ENCODE data around the gene PDE4B. TPM values are rescaled to one million over a fixed set of nuclear protein-coding genes. Genes with fewer than 3 reads are reported as not detected.

PDE4B gene
- polyA plus RNA-seq, 1 experiment, result 20.6 TPM

DNA sequence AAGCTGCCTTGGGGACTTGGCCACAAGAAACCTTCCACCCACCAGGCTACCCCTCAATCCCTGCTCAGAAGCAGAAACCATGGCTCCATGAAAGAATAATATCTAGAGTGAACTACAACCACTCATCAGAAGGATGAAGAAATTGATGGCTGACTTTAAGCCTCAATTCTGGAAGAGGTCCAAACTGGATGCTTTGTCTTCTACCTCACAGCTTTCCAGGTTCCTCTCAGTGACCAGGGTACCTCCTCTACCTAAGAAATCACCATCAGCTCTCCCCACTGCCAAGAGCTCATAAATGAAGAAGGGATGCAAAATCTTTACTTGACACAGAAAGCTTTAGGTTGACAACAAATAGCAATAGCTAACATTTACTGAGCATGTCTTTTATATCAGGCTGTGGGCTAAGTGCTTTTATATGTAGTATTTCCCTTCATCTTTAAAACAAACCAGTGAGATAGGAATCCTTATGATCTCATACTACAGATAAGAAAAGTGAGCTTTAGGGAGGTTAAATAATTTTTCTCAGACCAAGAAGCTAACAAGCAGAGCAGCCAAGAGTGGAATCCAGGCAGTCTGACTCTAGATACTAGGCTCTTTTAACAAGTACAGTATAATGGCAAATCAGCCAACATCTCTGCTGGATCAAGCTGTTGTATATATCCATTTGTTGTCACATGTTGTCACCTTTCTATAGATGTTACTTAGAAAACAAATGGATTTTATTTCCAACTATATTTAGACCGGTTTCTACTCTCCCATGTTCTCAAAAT, 498.3 kb downstream of the PDE4B start:
- Histone ChIP-seq H3K36me3 (ENCODE audit: control insufficient read depth, insufficient read depth, low read length) (no peaks in the 10 kb centered on the region), H3K27me3 (ENCODE audit: control insufficient read depth, insufficient read depth, low read length) (no peaks in the 10 kb centered on the region), H3K4me3 (ENCODE audit: low read depth, low read length) (no peak overlapping the region)
- ChIA-PET CTCF (interaction anchor here (0.6 to 1.3 kb wide), 3 partner anchors 9 to 390 kb away, joined by 3 to 8 read pairs (median 3); no protein-coding TSS in a partner anchor), POLR2A (no interaction called here)
- TF ChIP-seq, protein P1, sequence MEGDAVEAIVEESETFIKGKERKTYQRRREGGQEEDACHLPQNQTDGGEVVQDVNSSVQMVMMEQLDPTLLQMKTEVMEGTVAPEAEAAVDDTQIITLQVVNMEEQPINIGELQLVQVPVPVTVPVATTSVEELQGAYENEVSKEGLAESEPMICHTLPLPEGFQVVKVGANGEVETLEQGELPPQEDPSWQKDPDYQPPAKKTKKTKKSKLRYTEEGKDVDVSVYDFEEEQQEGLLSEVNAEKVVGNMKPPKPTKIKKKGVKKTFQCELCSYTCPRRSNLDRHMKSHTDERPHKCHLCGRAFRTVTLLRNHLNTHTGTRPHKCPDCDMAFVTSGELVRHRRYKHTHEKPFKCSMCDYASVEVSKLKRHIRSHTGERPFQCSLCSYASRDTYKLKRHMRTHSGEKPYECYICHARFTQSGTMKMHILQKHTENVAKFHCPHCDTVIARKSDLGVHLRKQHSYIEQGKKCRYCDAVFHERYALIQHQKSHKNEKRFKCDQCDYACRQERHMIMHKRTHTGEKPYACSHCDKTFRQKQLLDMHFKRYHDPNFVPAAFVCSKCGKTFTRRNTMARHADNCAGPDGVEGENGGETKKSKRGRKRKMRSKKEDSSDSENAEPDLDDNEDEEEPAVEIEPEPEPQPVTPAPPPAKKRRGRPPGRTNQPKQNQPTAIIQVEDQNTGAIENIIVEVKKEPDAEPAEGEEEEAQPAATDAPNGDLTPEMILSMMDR (IDR thresholded peaks at IDR 0.05; ENCODE audit: insufficient read depth, low read depth, low read length), result no peak
- DNase-seq (ENCODE audit: low read depth), result no peak

DNA sequence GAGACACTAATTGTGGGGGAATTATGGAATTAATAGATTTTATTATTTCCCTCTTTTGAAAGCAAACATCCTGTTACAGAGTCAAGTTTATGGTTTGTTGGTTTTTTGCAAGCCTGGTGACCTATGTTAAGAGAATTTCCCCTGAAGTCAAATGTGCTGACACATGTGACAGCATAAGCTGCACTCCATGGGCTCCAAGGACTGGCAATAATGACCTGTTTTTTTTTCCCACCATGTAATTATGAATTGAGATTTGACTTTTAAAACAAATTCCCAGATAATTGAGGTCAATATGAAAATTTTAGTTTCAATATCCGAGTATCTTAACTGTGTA, 498.8 kb downstream of the PDE4B start:
- no peak for DNase-seq (ENCODE audit: low read depth)
- POLR2A ChIA-PET, result no interaction called here
- TF ChIP-seq, protein P1 (IDR thresholded peaks at IDR 0.05; ENCODE audit: insufficient read depth, low read depth, low read length), result no peak
- Histone ChIP-seq H3K4me3 (ENCODE audit: low read depth, low read length) (no peak overlapping the region), H3K27me3 (ENCODE audit: control insufficient read depth, insufficient read depth, low read length) (no peaks in the 10 kb centered on the region), H3K36me3 (ENCODE audit: control insufficient read depth, insufficient read depth, low read length) (no peaks in the 10 kb centered on the region)
- CTCF ChIA-PET, result interaction anchor here (0.6 to 2.2 kb wide), 2 partner anchors 9 to 390 kb away, joined by 3 to 4 read pairs; no protein-coding TSS in a partner anchor

DNA sequence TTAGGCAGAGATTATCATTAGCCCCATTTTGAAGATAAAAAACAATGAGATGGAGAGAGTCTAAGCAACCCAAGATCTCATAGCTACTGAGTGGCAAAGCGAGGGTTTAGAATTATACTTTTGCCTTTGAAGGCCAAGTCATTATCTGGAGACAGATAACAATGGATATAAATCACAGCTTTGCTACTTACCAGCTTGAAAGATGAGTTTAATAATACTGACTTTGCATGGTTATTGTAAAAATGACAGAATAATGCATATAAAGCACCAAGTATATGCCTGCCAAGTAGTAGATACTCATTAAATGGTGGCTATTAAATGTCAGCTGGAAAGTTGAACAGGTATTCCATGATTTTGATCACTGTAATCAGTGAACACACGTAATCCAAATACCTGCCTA, 499.6 kb downstream of the PDE4B start:
- H3K4me3 ChIP-seq (ENCODE audit: low read depth, low read length), result no peak overlapping the region
- ChIA-PET CTCF (interaction anchor here (1.4 to 2.2 kb wide), 2 partner anchors 10 to 49 kb away, joined by 3 to 4 read pairs; no protein-coding TSS in a partner anchor), POLR2A (no interaction called here)
- TF ChIP-seq, protein P1 (IDR thresholded peaks at IDR 0.05; ENCODE audit: insufficient read depth, low read depth, low read length), result no peak
- no peaks in the 10 kb centered on the region for H3K36me3 ChIP-seq (ENCODE audit: control insufficient read depth, insufficient read depth, low read length)
- no peak for DNase-seq (ENCODE audit: low read depth)
- no peaks in the 10 kb centered on the region for H3K27me3 ChIP-seq (ENCODE audit: control insufficient read depth, insufficient read depth, low read length)

DNA sequence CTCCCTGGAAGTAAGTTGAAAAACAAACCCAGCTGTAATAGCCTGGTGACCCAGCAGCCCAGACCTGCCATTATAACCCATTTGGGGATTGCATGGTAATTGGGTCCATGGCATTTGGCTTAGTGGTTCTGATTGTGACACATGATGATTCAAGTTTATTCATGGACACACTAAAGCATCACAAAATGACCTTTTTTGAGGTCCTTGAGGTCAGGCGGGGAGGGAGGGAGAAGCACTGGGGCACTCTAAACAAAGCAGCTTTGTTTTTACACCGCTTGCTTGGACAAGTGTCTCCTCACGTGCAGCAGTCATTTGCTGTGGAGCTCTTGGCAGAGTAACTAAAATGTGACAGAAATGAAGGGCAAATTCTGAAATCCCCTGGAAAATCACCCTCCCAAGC, 500.2 kb downstream of the PDE4B start:
- CTCF ChIA-PET, result interaction anchor here (1.4 to 2.2 kb wide), 2 partner anchors 11 to 50 kb away, joined by 3 to 4 read pairs; no protein-coding TSS in a partner anchor
- no peak for DNase-seq (ENCODE audit: low read depth)

DNA sequence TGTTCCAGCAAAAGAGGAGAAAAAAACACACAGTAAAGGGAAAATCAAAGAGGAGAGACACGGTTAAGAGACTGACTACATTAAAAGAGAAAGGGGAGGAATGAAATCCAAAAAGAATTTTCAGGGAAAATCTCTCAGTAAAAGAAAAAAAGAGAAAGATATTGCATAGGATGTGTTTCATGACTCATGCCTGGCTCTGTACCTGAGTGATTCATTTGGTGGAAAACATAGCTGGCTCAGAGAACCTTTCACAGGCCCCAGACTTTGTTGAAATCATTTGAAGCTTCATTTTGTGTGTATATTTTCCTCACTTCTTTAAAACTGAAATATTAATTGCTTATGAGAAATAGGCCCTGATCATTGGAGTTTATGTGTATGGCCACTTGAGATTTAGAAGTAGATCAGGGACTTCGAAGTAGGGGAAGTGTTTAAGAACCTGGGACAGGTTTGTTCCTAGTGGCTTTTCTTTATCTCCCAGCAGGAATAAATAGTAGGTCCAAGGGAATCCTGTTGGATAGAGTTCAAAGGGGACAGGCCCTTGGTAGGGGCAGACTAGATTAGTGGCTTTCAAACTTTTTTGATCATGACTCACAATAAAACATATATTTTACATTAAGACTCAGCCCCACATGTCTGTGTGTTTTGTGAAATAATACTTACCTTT, 502.1 kb downstream of the PDE4B start:
- CTCF ChIA-PET, result interaction anchor here (1.2 kb wide), 1 partner anchor 209 kb away, joined by 3 read pairs; no protein-coding TSS in a partner anchor
- POLR2A ChIA-PET, result interaction anchor here (0.6 kb wide), 1 partner anchor 268 kb away, joined by 4 read pairs; no protein-coding TSS in a partner anchor
- DNase-seq (ENCODE audit: low read depth), result no peak

More for the DNA sequence above, 500.2 kb downstream of the PDE4B start:
- Histone ChIP-seq H3K4me3 (ENCODE audit: low read depth, low read length) (no peak overlapping the region), H3K36me3 (ENCODE audit: control insufficient read depth, insufficient read depth, low read length) (no peaks in the 10 kb centered on the region), H3K27me3 (ENCODE audit: control insufficient read depth, insufficient read depth, low read length) (no peaks in the 10 kb centered on the region)
- POLR2A ChIA-PET, result no interaction called here
- TF ChIP-seq, protein P1 (IDR thresholded peaks at IDR 0.05; ENCODE audit: insufficient read depth, low read depth, low read length), result no peak

More for the DNA sequence above, 502.1 kb downstream of the PDE4B start:
- no peaks in the 10 kb centered on the region for H3K27me3 ChIP-seq (ENCODE audit: control insufficient read depth, insufficient read depth, low read length)
- TF ChIP-seq, protein P1 (IDR thresholded peaks at IDR 0.05; ENCODE audit: insufficient read depth, low read depth, low read length), result no peak
- no peak overlapping the region for H3K4me3 ChIP-seq (ENCODE audit: low read depth, low read length)
- H3K36me3 ChIP-seq (ENCODE audit: control insufficient read depth, insufficient read depth, low read length), result no peaks in the 10 kb centered on the region
